Hepatocyte (in vitro differentiated cells): ENCODE data around the gene TRIM51.

Experiments used
- EZH2phosphoT487 ChIP-seq: fragments of 200-600 bp; sonication (generic); IDR thresholded peaks from one replicate; pipeline ENCODE4 v1.6.1; 2018; ENCODE audit warnings: antibody characterized with exemption, mild to moderate bottlenecking, low read depth, moderate library complexity; ENCODE audit not compliant: unreplicated experiment, severe bottlenecking
- TF ChIP-seq, protein P1 (sequence below): fragments of 200-600 bp; sonication (generic); IDR thresholded peaks from 2 replicates; pipeline ENCODE4 v1.5.1; 2016; ENCODE audit warnings: antibody characterized with exemption, mild to moderate bottlenecking; ENCODE audit not compliant: poor library complexity

DNA sequence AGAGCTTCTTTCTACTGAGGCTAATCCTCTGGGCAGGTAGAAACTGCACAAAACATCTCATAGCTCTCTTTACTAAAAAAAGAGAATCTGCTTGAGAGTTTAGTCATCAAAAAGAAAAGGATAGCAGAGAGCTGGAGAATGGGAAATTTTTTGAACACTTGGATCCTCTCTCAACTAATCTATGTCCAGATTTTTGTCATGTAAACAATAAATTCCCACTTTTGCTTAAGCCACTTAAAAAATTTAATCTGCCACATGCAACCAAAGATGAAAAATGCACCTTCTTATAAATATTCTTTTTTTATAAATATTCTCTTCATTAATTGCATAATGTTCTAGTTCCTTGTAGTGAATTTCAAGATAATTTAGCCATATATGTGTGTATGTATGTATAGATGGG, 34.1 kb upstream of the TRIM51 start:
- TF ChIP-seq, protein P1, sequence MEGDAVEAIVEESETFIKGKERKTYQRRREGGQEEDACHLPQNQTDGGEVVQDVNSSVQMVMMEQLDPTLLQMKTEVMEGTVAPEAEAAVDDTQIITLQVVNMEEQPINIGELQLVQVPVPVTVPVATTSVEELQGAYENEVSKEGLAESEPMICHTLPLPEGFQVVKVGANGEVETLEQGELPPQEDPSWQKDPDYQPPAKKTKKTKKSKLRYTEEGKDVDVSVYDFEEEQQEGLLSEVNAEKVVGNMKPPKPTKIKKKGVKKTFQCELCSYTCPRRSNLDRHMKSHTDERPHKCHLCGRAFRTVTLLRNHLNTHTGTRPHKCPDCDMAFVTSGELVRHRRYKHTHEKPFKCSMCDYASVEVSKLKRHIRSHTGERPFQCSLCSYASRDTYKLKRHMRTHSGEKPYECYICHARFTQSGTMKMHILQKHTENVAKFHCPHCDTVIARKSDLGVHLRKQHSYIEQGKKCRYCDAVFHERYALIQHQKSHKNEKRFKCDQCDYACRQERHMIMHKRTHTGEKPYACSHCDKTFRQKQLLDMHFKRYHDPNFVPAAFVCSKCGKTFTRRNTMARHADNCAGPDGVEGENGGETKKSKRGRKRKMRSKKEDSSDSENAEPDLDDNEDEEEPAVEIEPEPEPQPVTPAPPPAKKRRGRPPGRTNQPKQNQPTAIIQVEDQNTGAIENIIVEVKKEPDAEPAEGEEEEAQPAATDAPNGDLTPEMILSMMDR, result no peak
- no peak for TF ChIP-seq EZH2phosphoT487
